Tibial nerve (tissue), 4 donors: ENCODE data around the gene LUC7L2. TPM values are rescaled to one million over a fixed set of nuclear protein-coding genes. Genes with fewer than 3 reads are reported as not detected.

Experiments used
- DNase-seq, 2 donors: peaks; one replicate each; pipeline ENCODE4 v3.0.0-alpha.2; 2019; ENCODE audit warnings: low spot score in 2 of 2
- H3K27ac ChIP-seq, 4 donors: fragments of 200-600 bp; sonication (generic) in 3 of 4; one replicate each; pipeline ENCODE4 v1.5.1; 2017 to 2019; ENCODE audit warnings: mild to moderate bottlenecking in 1 of 4
- H3K27me3 ChIP-seq, 2 donors: fragments of 200-600 bp; sonication (generic) in 1 of 2; one replicate each; pipeline versions ENCODE4 v1.5.1 to v1.6.0; 2017 to 2019
- H3K36me3 ChIP-seq, 3 donors: fragments of 200-600 bp; sonication (generic); one replicate each; pipeline ENCODE4 v1.5.1; 2018 to 2019
- H3K4me1 ChIP-seq, 4 donors: fragments of 200-600 bp; sonication (generic) in 3 of 4; one replicate each; pipeline ENCODE4 v1.5.1; 2017 to 2019
- H3K4me3 ChIP-seq, 4 donors: fragments of 200-600 bp; sonication (generic) in 3 of 4; one replicate each; pipeline ENCODE4 v1.5.1; 2017 to 2019; ENCODE audit warnings: mild to moderate bottlenecking in 1 of 4, moderate library complexity in 1 of 4
- H3K9me3 ChIP-seq, 4 donors: fragments of 200-600 bp; sonication (generic) in 3 of 4; one replicate each; pipeline ENCODE4 v1.5.1; 2017 to 2019
- EP300 ChIP-seq, 2 donors: sonication (generic); formaldehyde crosslinking; IDR thresholded peaks; one replicate each; pipeline ENCODE4 v1.6.1; 2017; ENCODE audit warnings: antibody characterized with exemption in 2 of 2, mild to moderate bottlenecking in 1 of 2
- POLR2A ChIP-seq, 2 donors: fragments of 450-650 bp; IDR thresholded peaks; one replicate each; pipeline ENCODE4 v1.6.1; 2017; ENCODE audit warnings: antibody characterized with exemption in 2 of 2, mild to moderate bottlenecking in 2 of 2, moderate library complexity in 2 of 2
- WGBS, 2 donors: methylation state at CpG; one replicate each; pipeline ENCODE4 v1.1.5; 2018; 5-methylcytosine and 5-hydroxymethylcytosine counted together
- total RNA-seq, 4 donors: library from RNA; depleted of rRNA; stranded (reverse); fragments of >200 nt; gene quantifications; one replicate each; pipeline ENCODE4 v1.1.0, GENCODE V29; 2016
- TF ChIP-seq, protein P1 (sequence below), 5 experiments: fragments of 200-600 bp in 3 of 5; fragments of 450-650 bp in 2 of 5; sonication (generic) in 3 of 5; IDR thresholded peaks; one replicate each; pipeline ENCODE4 v1.5.1; 2016 to 2019; ENCODE audit warnings: antibody characterized with exemption in 5 of 5, mild to moderate bottlenecking in 3 of 5, moderate library complexity in 2 of 5

Gene LUC7L2
- total RNA-seq, 4 donors from 2014 or later, result 76.2 to 107 (median 102) TPM

DNA sequence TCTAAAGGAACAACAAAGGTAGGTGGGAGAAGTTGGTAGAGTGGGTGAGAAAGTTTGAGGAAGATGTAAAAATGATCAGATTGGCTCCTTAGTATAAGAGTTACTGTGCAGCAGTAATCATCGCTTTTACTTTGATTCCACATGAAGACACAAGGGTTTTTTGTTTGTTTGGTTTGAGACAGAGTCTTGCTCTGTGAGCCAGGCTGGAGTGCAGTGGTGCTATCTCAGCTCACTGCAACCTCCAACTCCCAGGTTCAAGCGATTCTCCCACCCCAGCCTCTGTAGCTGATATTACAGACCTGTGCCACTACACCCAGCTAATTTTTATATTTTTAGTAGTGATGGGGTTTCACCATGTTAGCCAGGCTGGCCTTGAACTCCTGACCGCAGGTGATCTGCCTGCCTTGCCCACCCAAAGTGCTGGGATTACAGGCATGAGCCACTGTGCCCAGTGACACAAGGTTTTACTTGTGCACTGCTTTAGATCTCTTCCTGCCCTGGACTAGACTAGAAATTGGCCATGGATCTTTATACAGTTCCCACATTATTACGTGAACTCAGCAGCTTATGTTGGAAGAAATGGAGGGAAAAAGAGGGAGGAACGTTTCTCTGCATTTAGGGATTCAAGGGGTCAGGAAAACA, 10.7 kb downstream of the LUC7L2 start:
- H3K4me1 ChIP-seq, result peaks cover 0 to 99% (median 34%) of the 10 kb centered on the region in 4 donors
- H3K4me3 ChIP-seq, result no peak overlapping the region
- H3K27ac ChIP-seq, result no peak overlapping the region
- TF ChIP-seq, protein P1, sequence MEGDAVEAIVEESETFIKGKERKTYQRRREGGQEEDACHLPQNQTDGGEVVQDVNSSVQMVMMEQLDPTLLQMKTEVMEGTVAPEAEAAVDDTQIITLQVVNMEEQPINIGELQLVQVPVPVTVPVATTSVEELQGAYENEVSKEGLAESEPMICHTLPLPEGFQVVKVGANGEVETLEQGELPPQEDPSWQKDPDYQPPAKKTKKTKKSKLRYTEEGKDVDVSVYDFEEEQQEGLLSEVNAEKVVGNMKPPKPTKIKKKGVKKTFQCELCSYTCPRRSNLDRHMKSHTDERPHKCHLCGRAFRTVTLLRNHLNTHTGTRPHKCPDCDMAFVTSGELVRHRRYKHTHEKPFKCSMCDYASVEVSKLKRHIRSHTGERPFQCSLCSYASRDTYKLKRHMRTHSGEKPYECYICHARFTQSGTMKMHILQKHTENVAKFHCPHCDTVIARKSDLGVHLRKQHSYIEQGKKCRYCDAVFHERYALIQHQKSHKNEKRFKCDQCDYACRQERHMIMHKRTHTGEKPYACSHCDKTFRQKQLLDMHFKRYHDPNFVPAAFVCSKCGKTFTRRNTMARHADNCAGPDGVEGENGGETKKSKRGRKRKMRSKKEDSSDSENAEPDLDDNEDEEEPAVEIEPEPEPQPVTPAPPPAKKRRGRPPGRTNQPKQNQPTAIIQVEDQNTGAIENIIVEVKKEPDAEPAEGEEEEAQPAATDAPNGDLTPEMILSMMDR (IDR thresholded peaks at IDR 0.05), result no peak
- TF ChIP-seq POLR2A (IDR thresholded peaks at IDR 0.05), result no peak
- no peak for TF ChIP-seq EP300 (IDR thresholded peaks at IDR 0.05)
- no peaks in the 10 kb centered on the region for H3K27me3 ChIP-seq
- WGBS, 2 donors, result 43 to 53% methylated on average over 5 of the region's 5 CpGs
- no peaks in the 10 kb centered on the region for H3K9me3 ChIP-seq
- peaks cover 0 to 11% (median 0%) of the 10 kb centered on the region in 3 donors for H3K36me3 ChIP-seq
- DNase-seq, result no peak

DNA sequence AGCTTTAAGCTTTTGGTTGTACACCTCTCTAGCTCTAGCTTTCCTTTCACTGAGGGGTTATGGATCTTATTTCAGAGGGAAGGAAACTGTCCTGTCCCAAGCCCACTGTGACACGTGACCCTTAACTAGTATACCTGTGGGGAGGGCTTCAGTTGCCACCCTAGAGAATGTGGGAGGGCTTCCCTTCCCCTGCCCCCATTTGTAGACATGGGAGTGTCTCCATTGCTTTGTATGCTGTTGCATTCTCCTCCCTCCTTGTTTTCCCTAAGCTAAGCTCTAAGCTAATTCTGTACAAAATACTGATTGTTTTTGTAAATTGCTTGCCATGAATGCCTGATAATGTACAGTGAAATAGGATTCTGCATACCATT, 11.2 kb downstream of the LUC7L2 start:
- TF ChIP-seq POLR2A (IDR thresholded peaks at IDR 0.05), result no peak
- no peak for TF ChIP-seq EP300 (IDR thresholded peaks at IDR 0.05)

DNA sequence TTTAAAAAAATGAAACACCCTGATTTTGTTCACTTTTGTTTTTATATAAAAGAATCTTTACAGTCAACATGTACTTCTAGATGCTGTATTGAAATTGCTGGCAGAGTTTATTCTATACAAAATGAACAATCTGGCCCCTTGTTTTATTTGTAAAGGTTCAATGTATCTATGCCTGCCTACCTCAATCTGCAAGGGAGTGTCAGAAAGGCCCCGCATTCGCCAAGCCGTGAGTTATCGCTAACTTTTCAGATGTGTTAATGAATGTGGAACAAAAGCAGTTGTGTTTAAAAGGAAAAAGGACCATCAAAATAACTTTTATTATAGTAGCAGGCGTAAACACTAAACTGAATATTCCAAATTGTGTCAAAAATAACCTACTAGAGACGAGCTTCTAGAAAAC, 14.6 kb downstream of the LUC7L2 start:
- TF ChIP-seq EP300 (IDR thresholded peaks at IDR 0.05) (no peak), POLR2A (IDR thresholded peaks at IDR 0.05) (no peak)
- TF ChIP-seq, protein P1 (IDR thresholded peaks at IDR 0.05), result no peak
- H3K9me3 ChIP-seq, result no peaks in the 10 kb centered on the region
- H3K4me1 ChIP-seq, result peaks cover 0 to 64% (median 25%) of the 10 kb centered on the region in 4 donors
- no peak overlapping the region for H3K27ac ChIP-seq
- 56 to 66% methylated on average over 6 of the region's 6 CpGs for WGBS, 2 donors
- H3K36me3 ChIP-seq, result peaks cover 0 to 29% (median 9%) of the 10 kb centered on the region in 3 donors
- H3K27me3 ChIP-seq, result no peaks in the 10 kb centered on the region
- H3K4me3 ChIP-seq, result no peak overlapping the region
- DNase-seq, result no peak

More for the DNA sequence above, 11.2 kb downstream of the LUC7L2 start:
- Histone ChIP-seq H3K27ac (no peak overlapping the region), H3K27me3 (no peaks in the 10 kb centered on the region), H3K4me3 (no peak overlapping the region), H3K36me3 (peaks cover 0 to 7% (median 0%) of the 10 kb centered on the region in 3 donors), H3K4me1 (peaks cover 0 to 96% (median 32%) of the 10 kb centered on the region in 4 donors), H3K9me3 (no peaks in the 10 kb centered on the region)
- WGBS, 2 donors, result 83 to 92% methylated on average over 1 of the region's 1 CpG
- no peak for DNase-seq

DNA sequence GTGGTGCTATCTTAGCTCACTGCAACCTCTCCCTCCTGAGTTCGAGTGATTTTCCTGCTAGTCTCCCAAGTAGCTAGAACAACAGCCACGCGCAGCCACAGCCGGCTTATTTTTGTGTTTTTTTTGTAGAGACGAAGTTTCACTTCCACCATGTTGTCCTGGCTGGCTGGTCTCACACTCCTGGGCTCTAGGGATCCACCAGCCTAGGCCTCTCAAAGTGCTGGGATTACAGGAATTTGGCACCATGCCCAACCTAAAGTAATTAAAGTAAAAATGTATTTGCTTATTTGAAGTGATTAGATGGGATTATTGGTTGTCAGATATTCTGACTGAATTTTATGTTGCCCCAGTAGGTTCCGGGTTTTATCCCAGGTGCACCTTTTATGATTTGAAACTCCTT, 22.7 kb downstream of the LUC7L2 start:
- peaks cover 0 to 5% (median 0%) of the 10 kb centered on the region in 4 donors for H3K4me1 ChIP-seq
- WGBS, 2 donors, result 79 to 91% methylated on average over 6 of the region's 6 CpGs
- H3K36me3 ChIP-seq, result peaks cover 0 to 96% (median under 1%) of the 10 kb centered on the region in 3 donors
- no peak overlapping the region for H3K4me3 ChIP-seq
- H3K9me3 ChIP-seq, result no peaks in the 10 kb centered on the region
- TF ChIP-seq, protein P1 (IDR thresholded peaks at IDR 0.05), result no peak
- no peak for TF ChIP-seq POLR2A (IDR thresholded peaks at IDR 0.05)
- TF ChIP-seq EP300 (IDR thresholded peaks at IDR 0.05), result no peak
- DNase-seq, result no peak
- H3K27me3 ChIP-seq, result no peaks in the 10 kb centered on the region
- no peak overlapping the region for H3K27ac ChIP-seq

DNA sequence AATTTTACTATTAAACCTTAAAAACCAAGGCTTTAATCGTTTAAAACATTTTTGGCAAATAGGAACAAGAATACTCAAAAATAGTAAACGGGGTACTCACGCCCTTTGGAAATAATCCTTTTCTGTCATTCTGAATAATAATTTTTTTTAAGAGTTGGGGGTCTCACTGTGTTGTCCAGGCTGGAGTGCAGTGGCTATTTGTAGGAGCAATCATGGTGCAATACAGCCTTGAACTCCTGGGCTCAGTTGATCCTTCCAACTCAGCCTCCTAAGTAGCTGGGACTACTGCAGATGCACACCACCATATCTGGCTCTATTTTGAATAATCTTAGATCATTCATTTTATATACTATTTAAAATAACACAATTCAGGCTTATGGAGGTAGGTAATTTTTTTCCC, 24.9 kb downstream of the LUC7L2 start:
- WGBS, 2 donors, result 95 to 96% methylated on average over 3 of the region's 3 CpGs
- no peak for TF ChIP-seq EP300 (IDR thresholded peaks at IDR 0.05)
- TF ChIP-seq, protein P1 (IDR thresholded peaks at IDR 0.05), result no peak
- no peak for DNase-seq
- no peaks in the 10 kb centered on the region for H3K9me3 ChIP-seq
- H3K4me1 ChIP-seq, result peaks cover 0 to 11% (median 0%) of the 10 kb centered on the region in 4 donors
- no peaks in the 10 kb centered on the region for H3K27me3 ChIP-seq
- no peak overlapping the region for H3K4me3 ChIP-seq
- H3K27ac ChIP-seq, result no peak overlapping the region
- peaks cover 0 to 80% (median 0%) of the 10 kb centered on the region in 3 donors for H3K36me3 ChIP-seq
